ENCODE results near the gene PPP3R1. TPM values are rescaled to one million over a fixed set of nuclear protein-coding genes. Genes with fewer than 3 reads are reported as not detected.

The PPP3R1 gene
- total and polyA plus RNA-seq, 2 of the 4 experiments (the other 2 are of a cell fraction), result 9.1 to 17.3 TPM

DNA sequence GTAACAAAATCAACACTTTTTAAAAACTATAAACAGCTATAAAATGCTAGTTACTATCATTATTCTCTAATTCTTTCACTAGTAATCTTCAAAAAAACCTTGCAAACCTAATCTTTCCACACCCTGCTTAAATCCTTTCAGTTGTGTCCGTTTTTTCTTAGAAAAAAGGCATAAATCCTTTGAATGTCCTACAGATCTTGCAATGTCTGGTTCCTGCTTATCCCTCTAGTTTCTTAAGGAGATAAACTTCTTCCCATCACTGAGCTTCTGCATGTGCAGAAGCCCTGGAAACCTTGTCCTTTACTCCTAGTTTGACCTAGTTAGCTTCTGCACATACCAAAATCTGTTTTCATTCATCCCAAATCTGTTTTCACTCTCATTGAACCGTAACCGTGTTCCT is 95.9 kb downstream of the PPP3R1 start:
- Histone ChIP-seq H3K56ac (ENCODE audit: extremely low read depth, insufficient read depth, low read length) (peak overlapping the region; percentile 76; the same call in 1 of the 2 replicates), H3K4me2 (ENCODE audit: low read depth, low read length) (peak overlapping the region; percentile 98), H3K4me3 (ENCODE audit: insufficient read depth, low read depth, low read length) (peak overlapping the region; percentile 75), H3K36me3 (ENCODE audit: control insufficient read depth, insufficient read depth, low read length) (no peaks in the 10 kb centered on the region; the same call in 1 of the 2 replicates), H2AK9ac (replicated peaks; ENCODE audit: low read depth, low read length, poor library complexity) (no peak overlapping the region), H4K20me1 (ENCODE audit: insufficient read depth, low read length) (no peaks in the 10 kb centered on the region), H3K9me1 (ENCODE audit: insufficient read depth, low read length) (no peaks in the 10 kb centered on the region), H2AFZ (replicated peaks; ENCODE audit: low read length, poor library complexity) (peak overlapping the region; percentile 98), H3K79me1 (ENCODE audit: low read depth in 1 of 2, low read length in 2 of 2) (peaks cover 10 to 52% of the 10 kb centered on the region in 2 experiments), H3K4ac (ENCODE audit: low read depth, low read length) (peak overlapping the region; percentile 100; the same call in 1 of the 2 replicates), H2BK15ac (ENCODE audit: low read depth, low read length) (no peak overlapping the region), H3K18ac (ENCODE audit: low read depth, low read length) (no peak overlapping the region), H3K14ac (replicated peaks; ENCODE audit: low read depth, low read length) (peak overlapping the region; percentile 57), H2BK20ac (ENCODE audit: low read depth, low read length) (no peak overlapping the region), H4K8ac (ENCODE audit: low read depth in 2 of 2, low read length in 2 of 2) (peak overlapping the region; percentile 56 to 96; a peak in 3 of 4 replicates), H2BK120ac (ENCODE audit: low read depth, low read length) (no peak overlapping the region), H2BK5ac (ENCODE audit: low read depth, low read length, poor library complexity, severe bottlenecking) (peak overlapping the region; percentile 57), H4K91ac (ENCODE audit: insufficient read depth, low read depth, low read length) (peak overlapping the region; percentile 47; the same call in 1 of the 2 replicates), H2AK5ac (ENCODE audit: low read depth, low read length) (0 out of 2 replicates have a peak overlapping the region, but pooled peaks have one; percentile 94), H3K9ac (ENCODE audit: low read depth, low read length) (peak overlapping the region; percentile 93), H4K5ac (ENCODE audit: low read depth, low read length) (peak overlapping the region; percentile 74; the same call in 1 of the 2 replicates), H3K27me3 (ENCODE audit: control insufficient read depth, insufficient read depth, low read length) (no peaks in the 10 kb centered on the region), H3K23ac (ENCODE audit: low read depth, low read length) (peak overlapping the region; percentile 98), H3K27ac (ENCODE audit: insufficient read depth, low read length) (peak overlapping the region; percentile 89; the same call in 1 of the 2 replicates), H3K9me3 (ENCODE audit: control insufficient read depth, insufficient read depth, low read length) (no peaks in the 10 kb centered on the region), H3K4me1 (ENCODE audit: control insufficient read depth, insufficient read depth, low read length) (no peaks in the 10 kb centered on the region)
- POLR2A ChIA-PET (ENCODE audit: unreplicated experiment), result no interaction called here
- TF ChIP-seq CEBPB (IDR thresholded peaks at IDR 0.05; ENCODE audit: low read depth, low read length) (no peak), BHLHE40 (IDR thresholded peaks at IDR 0.05; ENCODE audit: low read depth, low read length) (no peak), RCOR1 (IDR thresholded peaks at IDR 0.05; ENCODE audit: insufficient replicate concordance, low read length) (no peak), ELK1 (IDR thresholded peaks at IDR 0.05; ENCODE audit: borderline replicate concordance, low read depth, low read length) (no peak), MAFK (IDR thresholded peaks at IDR 0.05; ENCODE audit: low read depth, low read length) (no peak), FOS (IDR thresholded peaks at IDR 0.05; ENCODE audit: low read depth, low read length) (no peak), NFE2L2 (IDR thresholded peaks at IDR 0.05; ENCODE audit: low read depth, low read length) (no peak), MXI1 (IDR thresholded peaks at IDR 0.05; ENCODE audit: borderline replicate concordance, low read depth, low read length) (no peak), RFX5 (IDR thresholded peaks at IDR 0.05; ENCODE audit: low read depth, low read length) (no peak), MAZ (IDR thresholded peaks at IDR 0.05; ENCODE audit: borderline replicate concordance, low read depth, low read length) (no peak), CHD1 (IDR thresholded peaks at IDR 0.05; ENCODE audit: low read depth, low read length) (no peak), POLR2A (IDR thresholded peaks at IDR 0.05; ENCODE audit: low read depth, low read length) (no peak), RAD21 (IDR thresholded peaks at IDR 0.05; ENCODE audit: low read length) (no peak)
- TF ChIP-seq, protein P1, sequence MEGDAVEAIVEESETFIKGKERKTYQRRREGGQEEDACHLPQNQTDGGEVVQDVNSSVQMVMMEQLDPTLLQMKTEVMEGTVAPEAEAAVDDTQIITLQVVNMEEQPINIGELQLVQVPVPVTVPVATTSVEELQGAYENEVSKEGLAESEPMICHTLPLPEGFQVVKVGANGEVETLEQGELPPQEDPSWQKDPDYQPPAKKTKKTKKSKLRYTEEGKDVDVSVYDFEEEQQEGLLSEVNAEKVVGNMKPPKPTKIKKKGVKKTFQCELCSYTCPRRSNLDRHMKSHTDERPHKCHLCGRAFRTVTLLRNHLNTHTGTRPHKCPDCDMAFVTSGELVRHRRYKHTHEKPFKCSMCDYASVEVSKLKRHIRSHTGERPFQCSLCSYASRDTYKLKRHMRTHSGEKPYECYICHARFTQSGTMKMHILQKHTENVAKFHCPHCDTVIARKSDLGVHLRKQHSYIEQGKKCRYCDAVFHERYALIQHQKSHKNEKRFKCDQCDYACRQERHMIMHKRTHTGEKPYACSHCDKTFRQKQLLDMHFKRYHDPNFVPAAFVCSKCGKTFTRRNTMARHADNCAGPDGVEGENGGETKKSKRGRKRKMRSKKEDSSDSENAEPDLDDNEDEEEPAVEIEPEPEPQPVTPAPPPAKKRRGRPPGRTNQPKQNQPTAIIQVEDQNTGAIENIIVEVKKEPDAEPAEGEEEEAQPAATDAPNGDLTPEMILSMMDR (conservative IDR thresholded peaks at IDR 0.05; ENCODE audit: low read depth, low read length), result no peak
- TF ChIP-seq, protein P2, sequence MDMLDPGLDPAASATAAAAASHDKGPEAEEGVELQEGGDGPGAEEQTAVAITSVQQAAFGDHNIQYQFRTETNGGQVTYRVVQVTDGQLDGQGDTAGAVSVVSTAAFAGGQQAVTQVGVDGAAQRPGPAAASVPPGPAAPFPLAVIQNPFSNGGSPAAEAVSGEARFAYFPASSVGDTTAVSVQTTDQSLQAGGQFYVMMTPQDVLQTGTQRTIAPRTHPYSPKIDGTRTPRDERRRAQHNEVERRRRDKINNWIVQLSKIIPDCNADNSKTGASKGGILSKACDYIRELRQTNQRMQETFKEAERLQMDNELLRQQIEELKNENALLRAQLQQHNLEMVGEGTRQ (IDR thresholded peaks at IDR 0.05; ENCODE audit: low read depth, low read length), result no peak
- CTCF ChIA-PET, result interaction anchor here (0.7 to 1.4 kb wide), 3 partner anchors 11 to 34 kb away, joined by 5 to 6 read pairs (median 6); no protein-coding TSS in a partner anchor
- dilution Hi-C loops (cut with HindIII; ENCODE audit: low sequenced_read_pairs, unreplicated experiment) (no loop called here), intact Hi-C loops (cut with micrococcal nuclease) (loop anchor here (5.0 kb wide), 1 partner anchor 34 kb away; no protein-coding TSS in a partner anchor), in situ Hi-C loops (cut with MboI; ENCODE audit: low sequenced_read_pairs) (no loop called here)
- DNase-seq (no peak), ATAC-seq (ENCODE audit: low read depth) (no peak)
- WGBS, 2 experiments (ENCODE audit: extremely low coverage in 2 of 2, insufficient read length in 1 of 2), result no CpG with 5 or more reads among the region's 3 CpGs
- no TSS peak for BruUV-seq (replicated peaks)
